ENCODE results near the gene PGAP3.

DNA sequence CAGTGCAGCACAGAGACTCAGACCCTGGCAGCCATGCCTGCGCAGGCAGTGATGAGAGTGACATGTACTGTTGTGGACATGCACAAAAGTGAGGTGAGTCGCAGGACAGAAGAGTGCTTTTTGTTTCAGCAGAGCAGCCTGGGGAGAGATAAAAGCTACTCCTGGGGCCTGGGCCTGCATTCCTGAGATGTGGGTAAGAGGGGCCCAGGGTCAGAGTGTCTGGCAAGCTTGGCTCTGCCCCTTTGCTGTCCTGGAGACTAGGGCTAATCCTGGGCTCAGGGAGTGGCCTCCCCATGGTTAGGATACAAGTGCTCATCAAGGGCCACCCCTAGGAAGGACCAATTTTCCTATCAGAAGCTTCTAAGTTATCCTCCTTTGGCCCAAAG lies 7.2 kb upstream of the PGAP3 start:
- TF ChIP-seq, protein P1, sequence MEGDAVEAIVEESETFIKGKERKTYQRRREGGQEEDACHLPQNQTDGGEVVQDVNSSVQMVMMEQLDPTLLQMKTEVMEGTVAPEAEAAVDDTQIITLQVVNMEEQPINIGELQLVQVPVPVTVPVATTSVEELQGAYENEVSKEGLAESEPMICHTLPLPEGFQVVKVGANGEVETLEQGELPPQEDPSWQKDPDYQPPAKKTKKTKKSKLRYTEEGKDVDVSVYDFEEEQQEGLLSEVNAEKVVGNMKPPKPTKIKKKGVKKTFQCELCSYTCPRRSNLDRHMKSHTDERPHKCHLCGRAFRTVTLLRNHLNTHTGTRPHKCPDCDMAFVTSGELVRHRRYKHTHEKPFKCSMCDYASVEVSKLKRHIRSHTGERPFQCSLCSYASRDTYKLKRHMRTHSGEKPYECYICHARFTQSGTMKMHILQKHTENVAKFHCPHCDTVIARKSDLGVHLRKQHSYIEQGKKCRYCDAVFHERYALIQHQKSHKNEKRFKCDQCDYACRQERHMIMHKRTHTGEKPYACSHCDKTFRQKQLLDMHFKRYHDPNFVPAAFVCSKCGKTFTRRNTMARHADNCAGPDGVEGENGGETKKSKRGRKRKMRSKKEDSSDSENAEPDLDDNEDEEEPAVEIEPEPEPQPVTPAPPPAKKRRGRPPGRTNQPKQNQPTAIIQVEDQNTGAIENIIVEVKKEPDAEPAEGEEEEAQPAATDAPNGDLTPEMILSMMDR (IDR thresholded peaks at IDR 0.05; ENCODE audit: insufficient read depth, low read depth, low read length), result no peak
- TF ChIP-seq EZH2 (IDR thresholded peaks at IDR 0.05; ENCODE audit: insufficient read depth, low read length), result no peak
